WTC11 (cell line): ENCODE measurements around the gene ELOVL7. TPM values are rescaled to one million over a fixed set of nuclear protein-coding genes. Genes with fewer than 3 reads are reported as not detected.
"Not testable (repeated sequence)": the region's sequence is repeated elsewhere in the genome, so short reads cannot be mapped to it uniquely, and the experiment has no call there.

ENCODE experiments used
- ATAC-seq: fragments of 200-7000 bp; cut with Tn5 transposase; 2 replicates; pipeline ENCODE4 v1.10.0; 2021; ENCODE audit warnings: mild to moderate bottlenecking, moderate library complexity
- CTCF ChIA-PET: fragments of 300-600 bp; sonication (Branson Sonifier 250); formaldehyde crosslinking; loops from one replicate; lab custom pipeline; 2021; ENCODE audit warnings: antibody characterized with exemption; lab: Charles Lee
- POLR2A ChIA-PET: fragments of 350-600 bp; sonication (Branson Sonifier 250); formaldehyde crosslinking; loops from one replicate; lab custom pipeline; 2021; ENCODE audit warnings: antibody characterized with exemption; lab: Charles Lee
- DNase-seq: peaks from one replicate; pipeline ENCODE4 v3.0.0; 2021; ENCODE audit warnings: low spot score
- H3K27ac Mint-ChIP-seq: 2 replicates; pipeline ENCODE4 v1.8.0; 2021; ENCODE audit warnings: mixed read lengths
- H3K27me3 Mint-ChIP-seq: 2 replicates; pipeline ENCODE4 v1.8.0; 2021; ENCODE audit warnings: low read depth, mild to moderate bottlenecking, moderate library complexity, mixed read lengths
- H3K36me3 Mint-ChIP-seq: 2 replicates; pipeline ENCODE4 v1.8.0; 2021; ENCODE audit warnings: mixed read lengths
- H3K4me1 Mint-ChIP-seq: 2 replicates; pipeline ENCODE4 v1.8.0; 2022; ENCODE audit warnings: mixed read lengths
- H3K4me3 Mint-ChIP-seq: 2 replicates; pipeline ENCODE4 v1.8.0; 2021; ENCODE audit warnings: mild to moderate bottlenecking, moderate library complexity, mixed read lengths
- H3K9me3 Mint-ChIP-seq: 2 replicates; pipeline ENCODE4 v1.8.0; 2021; ENCODE audit warnings: mixed read lengths
- ARID4B ChIP-seq: sonication (generic); formaldehyde crosslinking; IDR thresholded peaks from 2 replicates; pipeline ENCODE4 v1.8.0; 2023; ENCODE audit warnings: missing genetic modification reagents, mild to moderate bottlenecking, borderline replicate concordance
- CREM ChIP-seq: sonication (generic); formaldehyde crosslinking; IDR thresholded peaks from 2 replicates; pipeline ENCODE4 v1.8.1; 2022; ENCODE audit warnings: mild to moderate bottlenecking, missing genetic modification reagents, moderate library complexity
- ESRRA ChIP-seq: sonication (generic); formaldehyde crosslinking; IDR thresholded peaks from 2 replicates; pipeline ENCODE4 v1.8.1; 2022; ENCODE audit warnings: mild to moderate bottlenecking, missing genetic modification reagents, borderline replicate concordance
- IRF1 ChIP-seq: sonication (generic); formaldehyde crosslinking; IDR thresholded peaks from 2 replicates; pipeline ENCODE4 v1.8.0; 2023; ENCODE audit warnings: missing genetic modification reagents
- IRF2 ChIP-seq: sonication (generic); formaldehyde crosslinking; IDR thresholded peaks from 2 replicates; pipeline ENCODE4 v1.8.0; 2022; ENCODE audit warnings: low read depth, missing genetic modification reagents, borderline replicate concordance
- NFATC4 ChIP-seq: fragments of 250-450 bp; sonication (Bioruptor Pico); IDR thresholded peaks from 2 replicates; pipeline ENCODE4 v1.9.0; 2021; ENCODE audit warnings: mild to moderate bottlenecking
- SMAD3 ChIP-seq: sonication (generic); formaldehyde crosslinking; IDR thresholded peaks from 2 replicates; pipeline ENCODE4 v1.8.0; 2022; ENCODE audit warnings: missing genetic modification reagents, mild to moderate bottlenecking, borderline replicate concordance
- TCF7 ChIP-seq: sonication (generic); formaldehyde crosslinking; IDR thresholded peaks from 2 replicates; pipeline ENCODE4 v1.8.0; 2022; ENCODE audit warnings: mild to moderate bottlenecking, low read depth, missing genetic modification reagents, moderate library complexity
- ZBTB21 ChIP-seq: sonication (generic); formaldehyde crosslinking; IDR thresholded peaks from 2 replicates; pipeline ENCODE4 v1.8.1; 2023; ENCODE audit warnings: mild to moderate bottlenecking, missing genetic modification reagents, borderline replicate concordance
- total RNA-seq: library from RNA; stranded (reverse); gene quantifications from 3 replicates; pipeline ENCODE4 v1.2.3, GENCODE V29; 2021
- TF ChIP-seq, protein P1 (sequence below): sonication (generic); formaldehyde crosslinking; IDR thresholded peaks from 2 replicates; pipeline ENCODE4 v1.8.0; 2022; ENCODE audit warnings: mild to moderate bottlenecking, missing genetic modification reagents
- TF ChIP-seq, protein P2 (sequence below): sonication (generic); formaldehyde crosslinking; IDR thresholded peaks from 2 replicates; pipeline ENCODE4 v1.8.0; 2023; ENCODE audit warnings: mild to moderate bottlenecking, missing genetic modification reagents
- TF ChIP-seq, protein P3 (sequence below): sonication (generic); formaldehyde crosslinking; IDR thresholded peaks from 2 replicates; pipeline ENCODE4 v1.8.1; 2023; ENCODE audit warnings: mild to moderate bottlenecking, missing genetic modification reagents
- TF ChIP-seq, protein P4 (sequence below): sonication (generic); formaldehyde crosslinking; IDR thresholded peaks from 2 replicates; pipeline ENCODE4 v1.8.1; 2022; ENCODE audit warnings: mild to moderate bottlenecking, moderate library complexity, missing genetic modification reagents

Gene ELOVL7
- total RNA-seq, 1 experiment from 2014 or later = 7.1 TPM

DNA sequence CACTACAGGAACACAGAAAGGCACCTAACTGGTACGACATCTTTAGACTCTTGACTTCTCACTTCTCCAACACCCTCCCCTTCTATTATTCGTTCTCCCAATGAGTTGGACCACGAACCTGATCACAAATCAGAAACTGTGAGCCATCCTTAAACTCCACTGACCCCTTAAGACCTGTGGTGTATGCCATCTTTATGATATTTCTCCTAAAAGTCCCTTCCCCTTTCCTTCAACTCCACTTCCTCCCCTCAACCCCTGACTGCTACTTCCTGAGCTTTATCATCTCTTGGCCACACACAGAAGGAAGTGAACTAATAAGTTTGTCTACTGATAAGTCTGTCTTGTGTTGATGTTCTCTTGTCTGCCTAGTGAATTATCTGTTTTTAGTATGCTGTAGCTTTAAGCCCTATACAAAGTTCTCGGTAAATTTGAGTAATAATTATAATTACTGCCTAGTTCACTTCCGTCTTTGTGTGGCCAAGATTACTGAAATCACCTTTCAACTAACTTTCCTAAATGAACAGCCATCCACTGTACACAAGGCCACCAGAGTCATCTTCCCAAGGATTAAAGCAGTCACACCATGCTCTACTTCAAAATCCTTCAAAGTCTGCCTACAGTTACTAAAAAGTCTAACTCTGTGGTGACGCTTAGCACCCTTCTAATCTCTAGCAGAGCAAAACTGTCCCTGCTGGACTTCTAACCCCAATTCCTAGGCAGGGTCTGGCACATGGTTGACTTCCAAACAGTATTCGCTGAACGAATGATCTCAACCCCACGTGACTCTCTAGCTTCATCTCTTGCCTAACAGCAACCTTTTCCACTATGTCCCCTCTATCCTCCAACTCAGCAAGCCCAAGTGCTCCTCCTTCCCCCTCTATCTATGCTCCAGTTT is 23.2 kb downstream of the ELOVL7 start:
- ChIA-PET CTCF (no interaction called here), POLR2A (no interaction called here)
- Mint-ChIP-seq H3K36me3 (no peaks in the 10 kb centered on the region), H3K4me3 (no peak overlapping the region), H3K9me3 (no peaks in the 10 kb centered on the region), H3K4me1 (no peaks in the 10 kb centered on the region), H3K27me3 (no peaks in the 10 kb centered on the region), H3K27ac (no peak overlapping the region)
- no peak for ATAC-seq
- DNase-seq = no peak
- TF ChIP-seq TCF7 (CRISPR knock-in tag) (no peak), CREM (CRISPR knock-in tag) (no peak), ZBTB21 (CRISPR knock-in tag) (no peak), IRF2 (CRISPR knock-in tag) (no peak), NFATC4 (no peak), IRF1 (CRISPR knock-in tag) (no peak), SMAD3 (CRISPR knock-in tag) (no peak), ARID4B (CRISPR knock-in tag) (no peak), ESRRA (CRISPR knock-in tag) (no peak)
- TF ChIP-seq, protein P1, sequence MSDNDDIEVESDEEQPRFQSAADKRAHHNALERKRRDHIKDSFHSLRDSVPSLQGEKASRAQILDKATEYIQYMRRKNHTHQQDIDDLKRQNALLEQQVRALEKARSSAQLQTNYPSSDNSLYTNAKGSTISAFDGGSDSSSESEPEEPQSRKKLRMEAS (CRISPR knock-in tag) = no peak
- TF ChIP-seq, protein P2, sequence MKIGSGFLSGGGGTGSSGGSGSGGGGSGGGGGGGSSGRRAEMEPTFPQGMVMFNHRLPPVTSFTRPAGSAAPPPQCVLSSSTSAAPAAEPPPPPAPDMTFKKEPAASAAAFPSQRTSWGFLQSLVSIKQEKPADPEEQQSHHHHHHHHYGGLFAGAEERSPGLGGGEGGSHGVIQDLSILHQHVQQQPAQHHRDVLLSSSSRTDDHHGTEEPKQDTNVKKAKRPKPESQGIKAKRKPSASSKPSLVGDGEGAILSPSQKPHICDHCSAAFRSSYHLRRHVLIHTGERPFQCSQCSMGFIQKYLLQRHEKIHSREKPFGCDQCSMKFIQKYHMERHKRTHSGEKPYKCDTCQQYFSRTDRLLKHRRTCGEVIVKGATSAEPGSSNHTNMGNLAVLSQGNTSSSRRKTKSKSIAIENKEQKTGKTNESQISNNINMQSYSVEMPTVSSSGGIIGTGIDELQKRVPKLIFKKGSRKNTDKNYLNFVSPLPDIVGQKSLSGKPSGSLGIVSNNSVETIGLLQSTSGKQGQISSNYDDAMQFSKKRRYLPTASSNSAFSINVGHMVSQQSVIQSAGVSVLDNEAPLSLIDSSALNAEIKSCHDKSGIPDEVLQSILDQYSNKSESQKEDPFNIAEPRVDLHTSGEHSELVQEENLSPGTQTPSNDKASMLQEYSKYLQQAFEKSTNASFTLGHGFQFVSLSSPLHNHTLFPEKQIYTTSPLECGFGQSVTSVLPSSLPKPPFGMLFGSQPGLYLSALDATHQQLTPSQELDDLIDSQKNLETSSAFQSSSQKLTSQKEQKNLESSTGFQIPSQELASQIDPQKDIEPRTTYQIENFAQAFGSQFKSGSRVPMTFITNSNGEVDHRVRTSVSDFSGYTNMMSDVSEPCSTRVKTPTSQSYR (CRISPR knock-in tag) = no peak
- TF ChIP-seq, protein P3, sequence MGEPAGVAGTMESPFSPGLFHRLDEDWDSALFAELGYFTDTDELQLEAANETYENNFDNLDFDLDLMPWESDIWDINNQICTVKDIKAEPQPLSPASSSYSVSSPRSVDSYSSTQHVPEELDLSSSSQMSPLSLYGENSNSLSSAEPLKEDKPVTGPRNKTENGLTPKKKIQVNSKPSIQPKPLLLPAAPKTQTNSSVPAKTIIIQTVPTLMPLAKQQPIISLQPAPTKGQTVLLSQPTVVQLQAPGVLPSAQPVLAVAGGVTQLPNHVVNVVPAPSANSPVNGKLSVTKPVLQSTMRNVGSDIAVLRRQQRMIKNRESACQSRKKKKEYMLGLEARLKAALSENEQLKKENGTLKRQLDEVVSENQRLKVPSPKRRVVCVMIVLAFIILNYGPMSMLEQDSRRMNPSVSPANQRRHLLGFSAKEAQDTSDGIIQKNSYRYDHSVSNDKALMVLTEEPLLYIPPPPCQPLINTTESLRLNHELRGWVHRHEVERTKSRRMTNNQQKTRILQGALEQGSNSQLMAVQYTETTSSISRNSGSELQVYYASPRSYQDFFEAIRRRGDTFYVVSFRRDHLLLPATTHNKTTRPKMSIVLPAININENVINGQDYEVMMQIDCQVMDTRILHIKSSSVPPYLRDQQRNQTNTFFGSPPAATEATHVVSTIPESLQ = no peak
- TF ChIP-seq, protein P4, sequence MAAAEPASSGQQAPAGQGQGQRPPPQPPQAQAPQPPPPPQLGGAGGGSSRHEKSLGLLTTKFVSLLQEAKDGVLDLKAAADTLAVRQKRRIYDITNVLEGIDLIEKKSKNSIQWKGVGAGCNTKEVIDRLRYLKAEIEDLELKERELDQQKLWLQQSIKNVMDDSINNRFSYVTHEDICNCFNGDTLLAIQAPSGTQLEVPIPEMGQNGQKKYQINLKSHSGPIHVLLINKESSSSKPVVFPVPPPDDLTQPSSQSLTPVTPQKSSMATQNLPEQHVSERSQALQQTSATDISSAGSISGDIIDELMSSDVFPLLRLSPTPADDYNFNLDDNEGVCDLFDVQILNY (CRISPR knock-in tag) = no peak

DNA sequence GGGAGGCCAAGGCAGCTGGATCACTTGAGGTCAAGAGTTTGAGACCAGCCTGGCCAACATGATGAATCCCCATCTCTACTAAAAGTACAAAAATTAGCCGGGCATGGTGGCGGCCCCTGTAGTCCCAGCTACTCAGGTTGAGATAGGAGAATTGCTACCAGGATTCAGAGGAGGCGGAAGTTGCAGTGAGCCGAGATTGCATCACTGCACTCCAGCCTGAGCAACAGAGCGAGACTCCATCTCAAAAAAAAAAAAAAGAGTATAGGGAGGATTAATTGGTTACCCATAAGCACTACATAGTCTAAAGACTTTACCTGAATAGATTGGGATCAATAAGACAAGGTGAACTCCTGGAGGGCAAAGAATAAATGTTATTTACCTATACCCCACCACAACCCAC is 27.9 kb downstream of the ELOVL7 start:
- H3K36me3 Mint-ChIP-seq, H3K27ac Mint-ChIP-seq, CTCF ChIA-PET, H3K9me3 Mint-ChIP-seq, H3K4me1 Mint-ChIP-seq, POLR2A ChIA-PET, ATAC-seq, H3K4me3 Mint-ChIP-seq, DNase-seq, H3K27me3 Mint-ChIP-seq: not testable (repeated sequence)
